ENCODE measurements around the gene PDZD2.

DNA sequence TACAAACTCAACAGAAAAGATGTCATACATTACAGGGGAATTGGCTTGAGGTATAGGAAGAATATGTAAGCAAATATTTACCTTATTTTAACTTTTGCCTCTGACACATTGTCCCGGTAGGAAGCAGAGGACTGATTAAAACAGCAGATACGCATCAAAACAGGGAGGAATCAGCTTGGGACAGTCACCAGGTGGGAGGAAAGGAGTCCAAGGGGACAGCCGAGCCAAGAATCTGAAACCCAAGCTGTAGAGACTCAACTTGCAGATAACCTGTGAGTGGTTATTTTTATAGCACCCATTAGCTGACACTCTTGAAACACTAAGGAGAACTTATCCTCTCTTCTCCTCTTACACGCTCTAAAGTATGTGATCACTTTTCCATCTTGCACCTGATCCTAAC lies 22.3 kb downstream of the PDZD2 start:
- TF ChIP-seq, protein P1, sequence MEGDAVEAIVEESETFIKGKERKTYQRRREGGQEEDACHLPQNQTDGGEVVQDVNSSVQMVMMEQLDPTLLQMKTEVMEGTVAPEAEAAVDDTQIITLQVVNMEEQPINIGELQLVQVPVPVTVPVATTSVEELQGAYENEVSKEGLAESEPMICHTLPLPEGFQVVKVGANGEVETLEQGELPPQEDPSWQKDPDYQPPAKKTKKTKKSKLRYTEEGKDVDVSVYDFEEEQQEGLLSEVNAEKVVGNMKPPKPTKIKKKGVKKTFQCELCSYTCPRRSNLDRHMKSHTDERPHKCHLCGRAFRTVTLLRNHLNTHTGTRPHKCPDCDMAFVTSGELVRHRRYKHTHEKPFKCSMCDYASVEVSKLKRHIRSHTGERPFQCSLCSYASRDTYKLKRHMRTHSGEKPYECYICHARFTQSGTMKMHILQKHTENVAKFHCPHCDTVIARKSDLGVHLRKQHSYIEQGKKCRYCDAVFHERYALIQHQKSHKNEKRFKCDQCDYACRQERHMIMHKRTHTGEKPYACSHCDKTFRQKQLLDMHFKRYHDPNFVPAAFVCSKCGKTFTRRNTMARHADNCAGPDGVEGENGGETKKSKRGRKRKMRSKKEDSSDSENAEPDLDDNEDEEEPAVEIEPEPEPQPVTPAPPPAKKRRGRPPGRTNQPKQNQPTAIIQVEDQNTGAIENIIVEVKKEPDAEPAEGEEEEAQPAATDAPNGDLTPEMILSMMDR (IDR thresholded peaks at IDR 0.05): no peak
- no peak for TF ChIP-seq POLR2A (IDR thresholded peaks at IDR 0.05)

Measured in vagina (tissue), 2 donors.